A549 (cell line): ENCODE measurements around the gene KANK2.

Experiments used
- EP300 ChIP-seq, 2 experiments: fragments of >200 bp; sonication (Bioruptor Twin); formaldehyde crosslinking; IDR thresholded peaks; 2 replicates in 1 of 2; 3 replicates in 1 of 2; pipeline ENCODE4 v1.6.1; 2016 to 2017
- FOSL2 ChIP-seq, 2 experiments: fragments of 450-650 bp in 1 of 2; fragments of >200 bp in 1 of 2; sonication (Bioruptor Twin) in 1 of 2; formaldehyde crosslinking; IDR thresholded peaks; 2 replicates each; pipeline versions ENCODE4 v1.5.0 to v1.6.1; 2016 to 2020; ENCODE audit warnings: mild to moderate bottlenecking in 1 of 2, moderate library complexity in 1 of 2
- KDM5A ChIP-seq: fragments of 200-600 bp; sonication (generic); IDR thresholded peaks from 2 replicates; pipeline ENCODE4 v1.6.1; 2016; ENCODE audit warnings: antibody characterized with exemption, mild to moderate bottlenecking
- POLR2A ChIP-seq: IDR thresholded peaks from 2 replicates; pipeline ENCODE4 v1.6.1; 2012; ENCODE audit warnings: mild to moderate bottlenecking, low read length
- RAD21 ChIP-seq, 2 experiments: fragments of >200 bp in 1 of 2; sonication (Bioruptor Twin) in 1 of 2; formaldehyde crosslinking in 1 of 2; IDR thresholded peaks in 1 of 2; conservative IDR thresholded peaks in 1 of 2; 2 replicates in 1 of 2; 3 replicates in 1 of 2; pipeline ENCODE4 v1.6.1; 2012 to 2018; ENCODE audit warnings: inconsistent platforms in 1 of 2
- REST ChIP-seq: fragments of 200-600 bp; sonication (generic); IDR thresholded peaks from 2 replicates; pipeline ENCODE4 v1.6.1; 2016; ENCODE audit warnings: antibody characterized with exemption, mild to moderate bottlenecking, moderate library complexity
- RFX5 ChIP-seq: fragments of 450-650 bp; IDR thresholded peaks from 2 replicates; pipeline ENCODE4 v1.7.1; 2014; ENCODE audit warnings: antibody characterized with exemption, mild to moderate bottlenecking, moderate library complexity
- TF ChIP-seq, protein P1 (sequence below): fragments of >200 bp; sonication (Bioruptor Twin); formaldehyde crosslinking; IDR thresholded peaks from 3 replicates; pipeline ENCODE4 v1.5.1; 2016
- TF ChIP-seq, protein P2 (sequence below): fragments of 250-450 bp; sonication (Bioruptor Pico); IDR thresholded peaks from 2 replicates; pipeline ENCODE4 v1.5.0; 2020; ENCODE audit warnings: low read depth, mild to moderate bottlenecking, moderate library complexity

GRCh38 chr19:11242864-11243797 lies 45.8 kb upstream of the KANK2 start:
- no peak for TF ChIP-seq REST
- TF ChIP-seq, protein P1, sequence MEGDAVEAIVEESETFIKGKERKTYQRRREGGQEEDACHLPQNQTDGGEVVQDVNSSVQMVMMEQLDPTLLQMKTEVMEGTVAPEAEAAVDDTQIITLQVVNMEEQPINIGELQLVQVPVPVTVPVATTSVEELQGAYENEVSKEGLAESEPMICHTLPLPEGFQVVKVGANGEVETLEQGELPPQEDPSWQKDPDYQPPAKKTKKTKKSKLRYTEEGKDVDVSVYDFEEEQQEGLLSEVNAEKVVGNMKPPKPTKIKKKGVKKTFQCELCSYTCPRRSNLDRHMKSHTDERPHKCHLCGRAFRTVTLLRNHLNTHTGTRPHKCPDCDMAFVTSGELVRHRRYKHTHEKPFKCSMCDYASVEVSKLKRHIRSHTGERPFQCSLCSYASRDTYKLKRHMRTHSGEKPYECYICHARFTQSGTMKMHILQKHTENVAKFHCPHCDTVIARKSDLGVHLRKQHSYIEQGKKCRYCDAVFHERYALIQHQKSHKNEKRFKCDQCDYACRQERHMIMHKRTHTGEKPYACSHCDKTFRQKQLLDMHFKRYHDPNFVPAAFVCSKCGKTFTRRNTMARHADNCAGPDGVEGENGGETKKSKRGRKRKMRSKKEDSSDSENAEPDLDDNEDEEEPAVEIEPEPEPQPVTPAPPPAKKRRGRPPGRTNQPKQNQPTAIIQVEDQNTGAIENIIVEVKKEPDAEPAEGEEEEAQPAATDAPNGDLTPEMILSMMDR: peak; percentile 62
- TF ChIP-seq, protein P2, sequence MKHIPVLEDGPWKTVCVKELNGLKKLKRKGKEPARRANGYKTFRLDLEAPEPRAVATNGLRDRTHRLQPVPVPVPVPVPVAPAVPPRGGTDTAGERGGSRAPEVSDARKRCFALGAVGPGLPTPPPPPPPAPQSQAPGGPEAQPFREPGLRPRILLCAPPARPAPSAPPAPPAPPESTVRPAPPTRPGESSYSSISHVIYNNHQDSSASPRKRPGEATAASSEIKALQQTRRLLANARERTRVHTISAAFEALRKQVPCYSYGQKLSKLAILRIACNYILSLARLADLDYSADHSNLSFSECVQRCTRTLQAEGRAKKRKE: no peak
- no peak for TF ChIP-seq RFX5
- peak; percentile 15 to 51; a peak in 3 of 5 replicates for TF ChIP-seq RAD21 (conservative IDR thresholded peaks at IDR 0.05 in 1 of 2, IDR thresholded peaks at IDR 0.05 in 1 of 2)
- no peak for TF ChIP-seq POLR2A
- no peak for TF ChIP-seq FOSL2 (IDR thresholded peaks at IDR 0.05)
- TF ChIP-seq FOSL2 (CRISPR knock-in tag; IDR thresholded peaks at IDR 0.05): no peak
- no peak for TF ChIP-seq EP300 (IDR thresholded peaks at IDR 0.05)
- TF ChIP-seq KDM5A: no peak
